Epithelial cell of esophagus (primary cell): ENCODE data around the gene KIF21B.
A peak's percentile ranks its signal among the peaks of the same experiment; 100 is the strongest.

Source experiments
- DNase-seq: peaks from one replicate; pipeline ENCODE4 v3.0.0; 2010; ENCODE audit warnings: low read depth
- H3K4me3 ChIP-seq: 2 replicates; pipeline ENCODE4 v1.5.1; 2011; ENCODE audit warnings: mild to moderate bottlenecking, low read length, control low read depth
- CTCF ChIP-seq: IDR thresholded peaks from 2 replicates; pipeline ENCODE4 v1.5.1; 2011; ENCODE audit warnings: low read depth, mild to moderate bottlenecking, low read length, control low read depth, inconsistent platforms; ENCODE audit not compliant: insufficient read depth; ENCODE audit errors: missing control alignments

Gene KIF21B

GRCh38 chr1:200988693-200989092 lies 34.8 kb downstream of the KIF21B start:
- DNase-seq = no peak
- no peak overlapping the region for H3K4me3 ChIP-seq
- TF ChIP-seq CTCF = no peak

DNA sequence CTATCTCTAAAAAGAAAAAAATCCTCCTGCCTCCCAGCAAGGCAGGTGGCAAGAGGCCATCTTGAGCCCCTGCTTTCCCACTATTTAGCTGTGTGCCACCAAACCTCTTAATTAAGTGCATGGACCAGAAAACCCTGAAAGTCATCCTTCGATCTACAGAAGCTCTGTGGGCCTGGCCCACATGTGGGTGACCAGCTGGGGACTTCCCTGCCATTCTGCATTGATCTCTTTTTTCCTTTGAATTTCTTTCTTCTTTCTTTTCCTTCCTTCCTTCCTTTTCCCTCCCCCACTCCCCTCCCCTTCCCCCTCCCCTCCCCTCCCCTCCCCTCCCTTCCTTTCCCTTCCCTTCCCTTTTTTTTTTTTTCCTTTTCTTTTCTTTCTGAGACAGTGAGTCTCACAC lies 38.0 kb downstream of the KIF21B start:
- no peak overlapping the region for H3K4me3 ChIP-seq
- no peak for DNase-seq
- TF ChIP-seq CTCF = no peak

DNA sequence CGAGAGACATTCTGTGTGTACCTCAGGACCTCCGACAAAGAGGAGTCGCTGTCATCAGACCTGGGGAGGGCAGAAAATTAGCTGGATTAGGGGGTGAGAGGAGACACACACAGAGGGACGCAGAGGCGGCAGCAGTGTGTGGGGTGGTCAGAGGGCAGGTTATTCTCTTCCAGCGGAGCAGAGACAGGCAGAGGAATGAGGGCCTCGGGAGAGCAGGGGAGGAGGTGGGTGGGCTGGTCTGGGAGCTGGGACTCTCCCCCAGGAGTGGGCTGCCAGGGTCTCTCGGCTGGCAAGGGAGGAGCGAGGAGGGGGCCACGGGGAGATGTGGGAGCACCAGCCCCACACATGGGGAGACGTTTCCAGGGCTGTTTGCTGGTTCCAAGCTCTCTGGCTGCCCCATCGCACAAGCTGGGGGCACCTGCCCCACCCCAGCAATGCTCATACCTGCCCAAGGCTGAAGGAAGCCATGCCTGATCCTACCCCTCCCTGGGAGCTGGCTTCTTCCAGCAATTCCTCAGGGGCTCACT lies 40.4 kb downstream of the KIF21B start:
- DNase-seq = no peak
- no peak for TF ChIP-seq CTCF
- no peak overlapping the region for H3K4me3 ChIP-seq

GRCh38 chr1:200982071-200982945 lies 41.2 kb downstream of the KIF21B start:
- no peak for DNase-seq
- no peak for TF ChIP-seq CTCF
- no peak overlapping the region for H3K4me3 ChIP-seq

DNA sequence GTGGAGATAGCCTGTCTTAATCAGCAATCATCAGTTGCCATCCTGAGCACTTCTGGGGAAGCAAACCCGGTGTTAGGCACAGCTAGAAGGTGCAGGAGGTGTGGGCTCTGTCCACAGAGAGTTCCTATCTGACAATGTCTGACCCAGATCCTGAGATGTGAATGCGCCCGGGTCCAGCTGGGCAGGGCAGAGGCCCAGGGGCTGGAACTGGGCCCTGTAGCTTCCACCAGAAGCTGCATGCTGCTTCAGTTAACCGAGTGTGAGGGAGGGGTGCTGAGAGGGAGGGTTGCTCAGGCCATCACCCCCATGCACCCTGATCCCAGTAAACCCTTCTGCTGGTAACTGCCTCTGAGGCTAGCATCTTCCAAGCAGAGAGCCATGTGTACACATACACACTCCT lies 42.2 kb downstream of the KIF21B start:
- no peak overlapping the region for H3K4me3 ChIP-seq
- no peak for DNase-seq
- TF ChIP-seq CTCF = no peak

GRCh38 chr1:200980873-200981272 lies 42.6 kb downstream of the KIF21B start:
- DNase-seq = no peak
- no peak for TF ChIP-seq CTCF
- H3K4me3 ChIP-seq = no peak overlapping the region

DNA sequence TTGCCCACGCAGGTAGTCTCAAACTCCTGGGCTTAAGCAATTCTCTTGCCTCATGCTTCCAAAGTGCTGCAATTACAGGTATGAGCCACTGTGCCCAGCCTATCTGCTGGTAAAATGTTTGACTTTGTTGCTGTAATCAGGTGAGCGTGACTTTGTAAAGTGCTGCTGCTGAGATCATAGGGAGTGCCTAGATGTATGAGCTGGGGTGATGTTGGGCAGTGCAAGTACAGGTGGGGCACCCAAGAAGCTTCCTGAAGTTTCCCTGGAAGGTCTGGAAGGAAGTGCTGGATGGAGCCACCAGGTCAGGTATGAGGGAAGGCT lies 43.1 kb downstream of the KIF21B start:
- H3K4me3 ChIP-seq = no peak overlapping the region
- peak; percentile 20 for TF ChIP-seq CTCF
- DNase-seq = peak; percentile 62
